Measurements from ENCODE around the gene MSRB1.

The MSRB1 gene

DNA sequence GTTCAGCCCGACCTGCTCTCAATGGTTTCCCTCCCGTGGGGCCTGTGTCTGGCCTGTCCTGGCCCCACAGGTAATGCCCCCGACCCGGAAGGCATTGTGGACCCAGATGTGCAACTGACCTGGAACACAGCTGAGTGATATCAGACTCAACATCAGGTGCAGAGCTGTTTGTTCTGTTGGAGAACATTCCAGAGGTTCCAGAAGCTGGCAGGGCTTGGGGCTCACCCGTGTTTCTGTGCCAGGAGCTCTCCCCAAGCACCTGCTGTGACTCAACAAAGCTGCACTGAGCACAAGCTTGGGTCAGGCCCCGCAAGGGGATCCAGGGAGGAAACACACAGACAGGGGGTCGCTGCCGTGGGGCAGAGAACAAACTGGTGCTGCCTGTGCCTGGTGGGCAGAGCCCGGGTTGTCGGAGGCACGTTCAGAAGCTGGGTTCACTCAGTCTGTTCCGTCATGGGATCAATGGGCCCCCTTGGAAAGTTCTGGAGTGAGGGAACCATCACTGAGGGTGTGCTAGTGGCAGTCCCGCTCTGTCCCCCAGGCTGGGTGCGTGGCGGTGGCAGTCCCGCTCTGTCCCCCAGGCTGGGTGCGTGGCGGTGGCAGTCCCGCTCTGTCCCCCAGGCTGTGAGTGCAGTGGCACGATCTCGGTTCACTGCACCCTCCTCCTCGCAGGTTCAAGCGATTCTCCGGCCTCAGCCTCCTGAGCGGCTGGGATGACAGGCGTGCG, 46.9 kb downstream of the MSRB1 start:
- no peak for DNase-seq

DNA sequence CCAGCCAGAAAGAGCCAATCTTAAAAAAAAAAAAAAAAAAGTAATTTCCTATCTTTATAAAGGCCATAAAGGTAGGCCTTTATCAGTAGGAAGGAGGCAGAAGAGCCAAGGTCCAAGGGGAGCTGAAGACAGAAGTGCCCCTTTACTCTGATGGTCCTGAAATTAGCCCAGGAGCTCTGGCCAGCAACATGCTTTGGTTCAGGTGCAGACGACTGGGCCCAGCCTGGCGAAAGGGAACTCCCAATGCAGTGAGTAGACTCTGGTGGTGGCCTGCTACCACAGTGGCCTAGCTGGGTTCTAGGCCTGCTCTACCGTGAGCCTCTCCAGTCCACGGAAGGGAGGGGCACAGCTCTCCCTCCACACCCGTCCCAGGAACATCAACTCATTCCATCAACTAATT, 47.9 kb downstream of the MSRB1 start:
- DNase-seq, result no peak

DNA sequence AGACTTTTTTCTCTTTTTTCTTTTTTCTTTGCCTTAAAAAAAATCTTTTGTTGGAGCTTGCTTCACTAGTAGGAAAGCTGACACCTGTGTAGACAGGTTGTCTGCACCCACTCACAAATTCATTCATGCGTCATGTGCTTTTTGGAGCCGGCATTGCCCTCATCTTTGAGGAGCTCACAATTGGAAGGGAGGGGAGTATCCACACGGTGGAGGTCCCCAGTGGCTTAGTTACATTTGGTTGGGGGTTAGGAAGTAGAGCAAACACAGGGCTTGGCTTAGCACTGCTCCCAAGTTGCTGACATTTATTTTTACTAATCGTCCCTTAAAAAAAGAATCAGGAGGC, 52.3 kb downstream of the MSRB1 start:
- DNase-seq, result no peak

DNA sequence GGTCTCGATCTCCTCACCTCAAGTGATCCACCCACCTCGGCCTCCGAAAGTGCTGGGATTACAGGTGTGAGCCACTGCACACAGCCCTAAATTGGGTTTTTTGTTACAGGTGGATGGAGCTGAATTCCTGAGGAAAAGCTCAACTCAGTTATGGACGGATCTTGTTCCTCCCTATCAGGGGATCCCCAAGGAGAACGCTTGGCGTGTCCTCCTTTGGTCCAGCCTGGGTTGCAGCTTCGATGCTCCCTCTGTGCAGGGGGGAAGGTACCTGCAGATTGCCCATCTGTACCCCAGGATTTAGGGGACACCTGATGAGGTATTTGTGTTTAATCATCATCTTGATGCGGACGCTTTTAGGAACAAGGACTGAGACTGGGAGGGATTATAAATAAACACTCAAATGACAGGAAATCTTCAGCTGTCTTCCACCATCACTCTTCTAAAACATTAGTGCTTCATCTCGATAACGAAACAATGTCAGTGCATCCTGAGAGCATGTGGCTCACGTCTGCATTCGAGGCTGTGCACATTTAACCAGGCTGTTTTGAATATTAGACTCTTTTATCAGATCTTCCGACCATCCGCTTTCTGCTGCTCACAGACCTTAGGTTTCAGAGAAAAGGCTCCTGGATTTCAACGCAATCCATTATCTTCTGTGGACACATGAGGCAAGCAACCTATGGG, 52.8 kb downstream of the MSRB1 start:
- no peak for DNase-seq
